CD14-positive monocyte (primary cell): Measurements from ENCODE around the gene SULT1E1. TPM values are rescaled to one million over a fixed set of nuclear protein-coding genes. Genes with fewer than 3 reads are reported as not detected.

Experiments
- DNase-seq, 3 donors: peaks; one replicate each; pipeline ENCODE4 v3.0.0-alpha.2; 2011 to 2022
- H2AFZ ChIP-seq: 2 replicates; pipeline ENCODE4 v1.6.0; 2012; ENCODE audit warnings: mild to moderate bottlenecking, low read depth, low read length, inconsistent platforms; ENCODE audit not compliant: insufficient read depth, poor library complexity, severe bottlenecking
- H3K27ac ChIP-seq, 2 donors: 1 replicate in 1 of 2; 2 replicates in 1 of 2; pipeline ENCODE4 v1.5.1; 2012 to 2013; ENCODE audit warnings: low read length in 2 of 2, control low read depth in 1 of 2, inconsistent platforms in 1 of 2, low read depth in 1 of 2, mild to moderate bottlenecking in 1 of 2
- H3K27me3 ChIP-seq, 2 donors: one replicate each; pipeline versions ENCODE4 v1.6.0 to v1.6.1; 2011 to 2013; ENCODE audit warnings: low read length in 2 of 2; ENCODE audit not compliant: control insufficient read depth in 2 of 2, insufficient read depth in 2 of 2
- H3K36me3 ChIP-seq, 2 donors: replicated peaks in 1 of 2; 1 replicate in 1 of 2; 2 replicates in 1 of 2; pipeline versions ENCODE4 v1.5.1 to v1.6.1; 2012 to 2013; ENCODE audit warnings: low read length in 2 of 2, control low read depth in 1 of 2, inconsistent platforms in 1 of 2, mild to moderate bottlenecking in 1 of 2; ENCODE audit not compliant: insufficient read depth in 2 of 2, control insufficient read depth in 1 of 2
- H3K4me1 ChIP-seq, 2 donors: 1 replicate in 1 of 2; 2 replicates in 1 of 2; pipeline versions ENCODE4 v1.5.1 to v1.6.1; 2012 to 2013; ENCODE audit warnings: low read length in 2 of 2, control low read depth in 1 of 2, inconsistent platforms in 1 of 2, mild to moderate bottlenecking in 1 of 2, moderate library complexity in 1 of 2; ENCODE audit not compliant: insufficient read depth in 2 of 2, control insufficient read depth in 1 of 2
- H3K4me2 ChIP-seq: replicated peaks from 2 replicates; pipeline ENCODE3; 2012; ENCODE audit warnings: low read length, moderate library complexity, mild to moderate bottlenecking; ENCODE audit not compliant: poor library complexity, severe bottlenecking; ENCODE audit errors: extremely low read depth
- H3K4me3 ChIP-seq, 3 experiments: fragments of 200-600 bp in 1 of 3; sonication (generic) in 1 of 3; replicated peaks in 1 of 3; 1 replicate in 2 of 3; 2 replicates in 1 of 3; pipeline ENCODE4 v1.5.1; 2011 to 2013; ENCODE audit warnings: low read length in 3 of 3, mild to moderate bottlenecking in 3 of 3, control low read depth in 2 of 3, low read depth in 2 of 3, inconsistent platforms in 1 of 3, moderate library complexity in 1 of 3
- H3K79me2 ChIP-seq: 2 replicates; pipeline ENCODE4 v1.6.0; 2012; ENCODE audit warnings: mild to moderate bottlenecking, control low read depth, inconsistent platforms, low read length, moderate library complexity; ENCODE audit not compliant: insufficient read depth
- H3K9ac ChIP-seq: 2 replicates; pipeline ENCODE4 v1.6.0; 2017; ENCODE audit warnings: low read length, mild to moderate bottlenecking; ENCODE audit not compliant: insufficient read depth, poor library complexity, severe bottlenecking
- H3K9me3 ChIP-seq, 2 donors: replicated peaks in 1 of 2; 1 replicate in 1 of 2; 2 replicates in 1 of 2; pipeline versions ENCODE4 v1.5.1 to v1.6.1; 2012 to 2013; ENCODE audit warnings: low read length in 2 of 2, control low read depth in 1 of 2; ENCODE audit not compliant: control insufficient read depth in 1 of 2, insufficient read depth in 1 of 2
- H4K20me1 ChIP-seq: 2 replicates; pipeline ENCODE4 v1.6.0; 2012; ENCODE audit warnings: mild to moderate bottlenecking, low read length, control low read depth, moderate library complexity; ENCODE audit not compliant: insufficient read depth
- H3K27ac Mint-ChIP-seq, 7 donors: one replicate each; pipeline ENCODE4 v1.8.0; 2020; ENCODE audit warnings: mild to moderate bottlenecking in 7 of 7, mixed read lengths in 7 of 7, moderate library complexity in 6 of 7, inconsistent platforms in 2 of 7
- H3K27me3 Mint-ChIP-seq, 3 donors: one replicate each; pipeline ENCODE4 v1.8.0; 2021 to 2022; ENCODE audit warnings: low read depth in 3 of 3, mild to moderate bottlenecking in 3 of 3, mixed read lengths in 3 of 3, moderate library complexity in 3 of 3, inconsistent platforms in 1 of 3
- H3K36me3 Mint-ChIP-seq, 2 donors: one replicate each; pipeline ENCODE4 v1.8.0; 2020; ENCODE audit warnings: mixed read lengths in 2 of 2, inconsistent platforms in 1 of 2, mild to moderate bottlenecking in 1 of 2
- H3K4me1 Mint-ChIP-seq: one replicate; pipeline ENCODE4 v1.8.0; 2020; ENCODE audit warnings: mild to moderate bottlenecking, mixed read lengths
- H3K4me3 Mint-ChIP-seq, 2 donors: one replicate each; pipeline ENCODE4 v1.8.0; 2020; ENCODE audit warnings: mild to moderate bottlenecking in 2 of 2, mixed read lengths in 2 of 2, moderate library complexity in 1 of 2
- H3K9me3 Mint-ChIP-seq, 7 donors: one replicate each; pipeline ENCODE4 v1.8.0; 2020 to 2022; ENCODE audit warnings: mixed read lengths in 7 of 7, mild to moderate bottlenecking in 6 of 7, moderate library complexity in 6 of 7, inconsistent platforms in 2 of 7
- CTCF ChIP-seq: fragments of 200-600 bp; IDR thresholded peaks from one replicate; pipeline ENCODE4 v1.8.0; 2022; ENCODE audit warnings: antibody characterized with exemption, mild to moderate bottlenecking
- WGBS: methylation state at CpG from one replicate; pipeline ENCODE4 v1.1.5; 2013; ENCODE audit warnings: missing lambda C conversion rate; ENCODE audit not compliant: insufficient coverage; 5-methylcytosine and 5-hydroxymethylcytosine counted together
- intact Hi-C, 2 donors: fragments of 100-400 bp; cut with micrococcal nuclease; formaldehyde crosslinking; loops; one replicate each; pipeline versions ENCODE4 v1.15.0 to v1.15.1; 2023
- polyA plus RNA-seq, 3 donors: library from polyadenylated mRNA; depleted of rRNA in 1 of 3; unstranded in 2 of 3; stranded (reverse) in 1 of 3; fragments of 300-500 nt in 2 of 3; fragments of >200 nt in 1 of 3; fragmentation: Illumina TruSeq in 2 of 3; gene quantifications; 1 replicate in 2 of 3; 2 replicates in 1 of 3; pipeline ENCODE4 v1.2.3, GENCODE V29; 2012 to 2021

The SULT1E1 gene
- polyA plus RNA-seq, 3 donors = not detected

GRCh38 chr4:69859140-69859685, 732 bp downstream of the SULT1E1 start:
- no peak overlapping the region for H3K4me3 Mint-ChIP-seq
- no peak overlapping the region for H3K27ac Mint-ChIP-seq
- no peaks in the 10 kb centered on the region for H3K27me3 Mint-ChIP-seq
- H3K79me2 ChIP-seq = no peaks in the 10 kb centered on the region
- WGBS = no CpG with 5 or more reads among the region's 1 CpG
- H3K36me3 Mint-ChIP-seq = no peaks in the 10 kb centered on the region
- no peak for DNase-seq
- H2AFZ ChIP-seq = no peak overlapping the region
- H3K9ac ChIP-seq = no peak overlapping the region
- no peaks in the 10 kb centered on the region for H4K20me1 ChIP-seq
- H3K27me3 ChIP-seq = no peaks in the 10 kb centered on the region
- H3K4me3 ChIP-seq = no peak overlapping the region
- H3K9me3 ChIP-seq = no peaks in the 10 kb centered on the region
- no peak for TF ChIP-seq CTCF
- no peak overlapping the region for H3K4me2 ChIP-seq
- no peaks in the 10 kb centered on the region for H3K36me3 ChIP-seq
- H3K27ac ChIP-seq = no peak overlapping the region
- H3K4me1 Mint-ChIP-seq = no peaks in the 10 kb centered on the region
- intact Hi-C loops = no loop called here
- no peaks in the 10 kb centered on the region for H3K4me1 ChIP-seq
- H3K9me3 Mint-ChIP-seq = peaks cover 0 to 7% (median 3%) of the 10 kb centered on the region in 7 donors

- no peaks in the 10 kb centered on the region for H3K79me2 ChIP-seq
- Mint-ChIP-seq H3K27me3 (no peaks in the 10 kb centered on the region), H3K4me3 (no peak overlapping the region), H3K9me3 (peaks cover 0 to 7% (median 3%) of the 10 kb centered on the region in 7 donors), H3K4me1 (no peaks in the 10 kb centered on the region), H3K27ac (no peak overlapping the region), H3K36me3 (no peaks in the 10 kb centered on the region)
- no peak for TF ChIP-seq CTCF
- no peaks in the 10 kb centered on the region for H3K9me3 ChIP-seq
- H3K27me3 ChIP-seq = no peaks in the 10 kb centered on the region
- no peak for DNase-seq
- no peaks in the 10 kb centered on the region for H4K20me1 ChIP-seq
- H3K4me3 ChIP-seq = no peak overlapping the region
- no peak overlapping the region for H3K4me2 ChIP-seq
- no peak overlapping the region for H3K27ac ChIP-seq
- no peak overlapping the region for H3K9ac ChIP-seq
- H3K36me3 ChIP-seq = no peaks in the 10 kb centered on the region
- no peak overlapping the region for H2AFZ ChIP-seq
- H3K4me1 ChIP-seq = no peaks in the 10 kb centered on the region
- intact Hi-C loops = no loop called here
- WGBS = no CpG with 5 or more reads among the region's 1 CpG
Measured at GRCh38 chr4:69858690-69859089, 1.3 kb downstream of the SULT1E1 start.
